Lung microvascular endothelial cell (primary cell): Measurements from ENCODE around the gene NLE1. TPM values are rescaled to one million over a fixed set of nuclear protein-coding genes. Genes with fewer than 3 reads are reported as not detected.
A peak's percentile ranks its signal among the peaks of the same experiment; 100 is the strongest.
"Not testable (repeated sequence)": the region's sequence is repeated elsewhere in the genome, so short reads cannot be mapped to it uniquely, and the experiment has no call there.

ENCODE experiments used
- DNase-seq, 2 donors: peaks; one replicate each; pipeline versions ENCODE4 v3.0.0 to v3.0.0-alpha.2; 2010; ENCODE audit warnings: low read depth in 2 of 2
- total RNA-seq: library from RNA; depleted of rRNA; stranded (reverse); fragments of >200 nt; gene quantifications from 2 replicates; pipeline ENCODE4 v1.2.1, GENCODE V29; 2014

The NLE1 gene
- total RNA-seq, 1 donor from 2014 or later, result 9.9 TPM

DNA sequence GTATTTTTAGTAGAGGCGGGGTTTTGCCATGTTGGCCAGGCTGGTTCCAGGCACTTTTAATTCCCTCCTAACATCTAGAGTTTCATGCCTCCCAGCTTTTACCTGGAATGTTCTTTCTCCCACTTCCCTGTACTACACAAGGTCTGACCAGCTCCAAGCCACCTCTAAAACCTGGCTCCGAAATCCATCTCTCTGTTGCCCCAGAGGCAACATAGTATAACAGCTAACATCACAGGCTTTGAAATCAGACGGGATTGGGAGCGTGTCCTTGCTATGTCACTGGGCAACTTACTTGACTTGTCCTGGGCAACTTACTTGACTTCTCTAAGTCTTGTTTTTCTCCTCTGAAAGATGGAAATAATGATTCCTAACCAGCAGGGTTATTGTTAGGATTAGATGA lies 20.7 kb upstream of the NLE1 start:
- DNase-seq, result no peak

DNA sequence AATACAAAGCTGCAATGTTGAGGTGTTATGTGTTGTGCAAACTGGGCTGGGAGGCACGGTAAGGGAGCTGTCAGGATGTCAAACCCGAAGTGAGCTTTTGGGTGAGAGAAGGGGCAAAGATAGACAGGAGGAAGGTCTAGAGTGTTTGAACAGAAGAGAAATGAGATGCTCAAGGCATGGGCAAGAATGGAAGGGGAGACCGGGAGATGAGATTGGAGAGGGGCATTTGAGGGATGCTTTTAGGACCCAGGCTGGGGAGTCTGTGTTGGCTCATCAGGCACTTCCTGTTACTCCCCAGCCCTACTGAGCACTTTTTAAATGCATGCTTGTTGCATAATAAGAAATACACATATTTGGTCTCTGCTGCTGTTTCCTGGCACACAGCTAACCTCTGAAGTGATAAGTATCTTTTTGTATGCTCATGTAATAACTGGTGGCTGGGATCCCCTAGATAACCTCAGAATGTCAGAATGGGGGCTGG lies 19.2 kb upstream of the NLE1 start:
- no peak for DNase-seq

- DNase-seq, result no peak
Measured at GRCh38 chr17:35160354-35161201, 18.5 kb upstream of the NLE1 start.

- no peak for DNase-seq
Measured at GRCh38 chr17:35159940-35160339, 17.8 kb upstream of the NLE1 start.

DNA sequence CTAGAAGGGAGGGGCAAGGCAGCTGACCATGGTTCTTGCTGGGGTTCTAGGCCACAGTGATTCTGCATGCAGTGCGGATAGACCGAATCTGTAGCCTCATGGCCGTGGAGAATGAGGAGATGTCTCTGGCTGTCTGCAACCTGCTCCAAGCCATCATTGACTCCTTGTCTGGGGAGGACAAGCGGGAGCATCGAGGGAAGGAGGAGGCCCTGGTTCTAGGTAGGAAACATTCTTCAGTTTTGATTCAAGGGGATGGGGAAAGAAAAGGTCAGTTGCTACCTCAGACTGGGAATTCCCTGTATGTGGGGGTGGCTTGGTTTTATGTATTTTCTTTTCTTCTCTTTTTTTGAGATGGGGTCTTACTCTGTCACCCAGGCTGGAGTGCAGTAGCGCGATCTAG lies 13.1 kb upstream of the NLE1 start:
- DNase-seq, result no peak

DNA sequence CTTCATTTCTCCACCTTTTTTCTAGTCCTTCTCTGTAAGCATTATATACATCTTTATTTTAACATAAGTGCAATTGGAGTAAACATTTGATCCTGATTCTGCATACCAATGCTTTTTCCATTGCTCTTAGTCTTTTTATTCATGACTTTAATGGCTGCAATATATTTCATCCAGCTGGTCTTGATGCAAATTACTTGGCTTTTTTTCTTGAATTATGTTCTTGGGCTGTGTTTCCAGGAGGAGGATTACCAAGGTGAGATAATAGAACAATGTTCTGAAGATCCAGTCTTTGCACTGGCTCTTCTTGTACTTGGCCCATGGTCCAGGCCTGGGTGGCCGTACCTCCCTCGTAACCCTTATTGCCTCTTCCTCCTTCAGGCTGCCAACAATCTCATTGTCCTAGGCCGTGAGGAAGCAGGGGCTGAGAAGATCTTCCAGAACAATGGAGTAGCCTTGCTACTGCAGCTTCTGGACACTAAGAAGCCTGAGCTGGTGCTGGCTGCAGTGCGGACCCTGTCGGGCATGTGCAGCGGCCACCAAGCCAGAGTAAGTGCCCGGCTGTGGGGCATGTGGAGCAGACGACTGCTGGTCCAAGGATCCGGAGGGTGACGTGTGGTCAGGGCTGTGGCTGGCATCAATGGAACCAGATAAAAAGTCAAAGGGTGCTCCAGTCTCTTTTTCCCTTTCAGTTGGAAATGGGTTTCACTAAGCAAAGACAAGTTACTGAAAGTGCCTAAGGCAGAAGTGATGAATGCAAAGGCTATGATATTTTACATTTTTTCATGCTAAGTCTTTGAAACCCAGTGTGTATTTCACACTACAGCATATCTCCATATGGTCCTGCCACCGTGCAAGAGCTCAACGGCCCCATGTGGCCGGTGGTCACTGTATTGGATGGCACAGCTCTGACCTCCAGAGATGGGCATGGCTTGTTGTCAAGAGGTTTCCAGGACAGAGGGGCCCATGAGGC lies 12.4 kb upstream of the NLE1 start:
- no peak for DNase-seq

GRCh38 chr17:35152421-35153140 lies 10.5 kb upstream of the NLE1 start:
- DNase-seq, result no peak

GRCh38 chr17:35151080-35151479 lies 9.0 kb upstream of the NLE1 start:
- DNase-seq, result not testable (repeated sequence)

DNA sequence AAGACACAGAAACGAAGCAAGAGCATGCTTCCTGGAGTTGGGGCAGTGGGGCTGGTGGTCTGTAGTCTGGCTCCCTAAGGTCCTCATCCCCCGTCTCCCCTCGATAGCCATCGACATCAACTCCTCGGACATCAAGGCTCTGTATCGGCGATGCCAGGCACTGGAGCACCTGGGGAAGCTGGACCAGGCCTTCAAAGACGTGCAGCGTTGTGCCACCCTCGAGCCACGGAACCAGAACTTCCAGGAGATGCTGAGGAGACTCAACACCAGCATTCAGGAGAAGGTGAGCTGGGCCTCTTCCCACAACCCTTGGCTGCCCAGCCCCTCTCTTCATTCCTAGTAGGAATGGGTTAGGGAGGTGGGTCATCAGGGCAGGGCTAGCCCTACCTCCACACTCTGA lies 7.8 kb upstream of the NLE1 start:
- no peak for DNase-seq

GRCh38 chr17:35148144-35148543 lies 6.0 kb upstream of the NLE1 start:
- no peak for DNase-seq

DNA sequence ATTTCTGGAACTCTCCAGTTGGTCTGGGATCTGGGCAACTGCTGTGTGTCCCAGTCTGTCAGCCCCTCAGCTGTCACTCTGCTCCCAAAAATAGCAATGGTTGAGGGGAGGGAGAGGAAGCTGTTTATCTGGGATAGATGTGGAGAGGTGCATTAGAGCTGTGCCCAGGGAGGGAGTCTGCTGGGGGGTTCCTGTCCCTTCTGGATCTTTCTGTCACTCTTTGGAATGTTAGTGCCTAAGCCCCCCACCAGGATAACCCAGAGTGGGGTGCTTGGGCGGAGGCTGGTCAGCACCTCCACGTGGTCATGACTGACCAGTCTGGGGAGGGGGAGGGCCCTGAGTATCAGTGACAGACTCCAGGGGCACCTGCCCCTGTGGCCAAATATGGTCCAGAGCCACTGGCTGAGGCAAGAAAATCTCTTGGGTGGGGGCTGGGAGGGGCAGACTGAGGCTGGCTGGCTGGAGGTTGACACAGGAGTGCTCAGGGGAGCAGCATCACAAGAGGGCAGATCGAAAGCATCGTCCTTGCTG lies 5.3 kb upstream of the NLE1 start, which contains the start of gene UNC45B:
UNC45B (plus strand) TSS at position 443 of the 531 bp plus-strand sequence. CDS start 447 bp downstream, outside the sequence.
- DNase-seq, result no peak

DNA sequence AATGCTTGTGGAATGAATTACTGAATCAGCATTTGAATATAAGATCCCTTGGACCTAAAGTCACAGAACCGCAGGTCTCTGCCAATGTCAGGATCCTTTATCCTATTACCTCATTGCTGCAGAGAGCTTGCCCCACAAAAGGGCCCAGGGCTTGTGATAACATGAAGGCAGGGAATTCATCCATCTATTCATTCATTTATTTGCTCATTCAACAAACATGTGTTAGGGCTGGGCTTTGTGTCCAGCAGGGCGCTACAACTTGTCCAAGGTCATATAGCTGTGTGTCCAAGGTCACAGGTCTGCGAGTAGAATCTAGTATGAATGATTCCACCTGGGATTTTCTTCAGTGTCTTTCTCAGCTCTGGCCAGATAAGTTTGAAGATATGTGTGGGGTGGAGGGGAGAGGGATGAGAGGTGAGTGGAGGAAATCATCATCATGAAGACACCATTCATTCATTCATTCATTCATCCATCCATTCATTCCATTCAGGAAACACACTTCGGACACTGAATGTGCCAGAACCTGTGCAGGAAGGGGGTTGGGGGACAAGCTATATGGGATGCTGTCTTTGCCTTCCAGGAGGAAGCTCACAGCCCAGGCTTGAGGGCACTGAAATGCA lies 4.2 kb upstream of the NLE1 start:
- DNase-seq, result no peak

DNA sequence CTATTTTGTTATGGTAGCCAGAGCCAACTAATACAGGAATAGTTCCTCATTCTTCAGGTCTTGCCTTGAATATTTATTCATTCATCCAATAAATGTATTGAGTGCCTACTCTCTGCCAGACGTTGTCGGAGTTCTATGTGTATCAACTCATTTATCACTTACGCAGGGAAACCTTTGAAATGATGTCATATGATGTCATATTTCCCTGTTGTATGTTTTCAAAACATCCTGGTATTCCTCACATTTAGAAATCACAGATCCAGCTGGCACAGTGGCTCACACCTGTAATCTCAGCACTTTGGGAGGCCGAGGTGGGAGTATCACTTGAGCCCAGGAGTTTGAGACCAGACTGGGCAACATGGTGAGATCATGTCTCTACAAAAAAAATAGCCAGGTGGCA lies 2.7 kb upstream of the NLE1 start:
- no peak for DNase-seq

DNA sequence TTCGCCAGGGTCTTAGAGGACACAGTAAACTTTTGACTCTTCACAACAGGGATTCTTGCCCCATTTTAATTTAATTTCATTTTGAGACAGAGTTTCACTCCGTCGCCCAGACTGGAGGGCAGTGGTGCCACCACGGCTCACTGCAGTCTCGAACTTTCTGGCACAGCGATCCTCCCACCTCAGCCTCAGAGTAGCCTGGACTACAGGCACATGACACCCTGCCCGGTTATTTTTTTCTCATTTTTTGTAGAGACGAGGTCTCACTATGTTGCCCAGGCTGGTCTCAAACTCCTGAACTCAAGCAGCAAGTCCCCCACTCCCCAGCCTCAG lies 329 bp upstream of the NLE1 start:
- no peak for DNase-seq

GRCh38 chr17:35138218-35138617 lies 3.9 kb downstream of the NLE1 start:
- no peak for DNase-seq

DNA sequence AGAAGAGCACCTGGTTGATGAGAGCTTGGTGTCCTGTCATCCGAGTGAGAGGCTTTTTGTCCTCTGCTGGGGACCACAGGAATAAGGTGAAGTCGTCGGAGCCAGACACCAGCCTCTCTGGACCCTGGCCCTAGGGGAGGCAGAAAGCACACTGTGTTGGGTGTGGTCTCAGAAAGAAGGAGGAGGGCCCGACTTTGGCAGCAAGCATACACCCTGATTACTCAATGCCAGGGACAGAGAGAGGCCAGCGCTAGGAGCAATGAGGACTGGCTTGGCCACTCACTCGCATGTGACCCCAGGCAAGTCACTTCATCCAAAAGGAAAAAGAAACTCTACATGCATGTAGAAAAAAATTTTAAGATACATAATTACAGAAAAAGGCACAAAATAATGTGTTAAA lies 6.8 kb downstream of the NLE1 start:
- no peak for DNase-seq

DNA sequence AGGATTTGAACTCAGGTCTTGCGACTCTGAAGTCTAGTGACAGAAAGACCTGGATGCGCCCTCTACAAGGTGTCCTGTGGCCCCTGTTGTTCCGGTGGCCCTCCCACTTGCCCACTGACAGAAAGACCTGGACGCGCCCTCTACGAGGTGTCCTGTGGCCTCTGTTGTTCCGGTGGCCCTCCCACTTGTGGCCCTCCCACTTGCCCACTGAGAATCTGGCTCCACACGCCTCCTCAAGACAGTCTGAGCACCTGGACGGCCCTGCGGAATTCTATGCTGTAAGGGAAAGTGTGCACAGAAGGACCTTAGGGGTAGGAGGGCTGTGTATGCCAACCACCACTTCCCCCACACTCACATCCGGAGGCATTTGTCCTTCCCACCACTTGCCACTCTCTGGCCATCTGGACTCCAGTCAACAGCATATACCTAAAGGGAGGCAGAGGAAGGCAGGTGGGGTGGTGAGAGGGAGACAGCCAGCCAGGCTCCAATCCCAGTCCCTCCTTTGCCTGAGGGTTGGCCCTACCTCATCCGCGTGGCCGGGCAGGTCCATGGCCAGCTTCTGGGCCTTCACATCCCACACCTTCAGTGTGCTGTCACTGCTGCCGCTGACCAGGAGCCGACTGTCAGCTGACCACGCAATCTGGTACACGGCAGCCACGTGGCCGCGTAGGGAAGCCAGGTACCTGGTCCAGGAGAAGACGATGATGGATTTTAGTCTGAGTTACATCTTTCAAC lies 9.1 kb downstream of the NLE1 start:
- DNase-seq, result no peak

DNA sequence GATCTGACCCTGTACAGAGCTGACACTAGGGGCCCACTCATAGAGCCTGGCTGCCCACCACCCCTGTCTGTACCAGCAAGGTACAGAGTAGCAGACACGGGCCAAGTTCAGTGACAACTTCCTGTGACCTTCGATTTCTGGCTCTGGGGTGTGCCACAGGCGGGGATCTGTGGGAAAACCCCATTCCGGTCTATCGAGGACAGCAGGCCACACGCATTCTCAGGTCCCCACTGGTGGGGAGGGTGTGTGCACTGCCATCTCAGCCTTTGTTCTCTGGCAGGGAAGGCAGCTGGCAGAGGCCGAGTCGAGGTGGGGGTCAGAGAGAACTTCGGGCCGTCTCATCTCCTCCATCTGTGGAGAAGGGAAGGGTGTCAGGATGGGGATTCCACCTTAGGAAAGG lies 10.0 kb downstream of the NLE1 start:
- no peak for DNase-seq

GRCh38 chr17:35130392-35130791 lies 11.7 kb downstream of the NLE1 start:
- DNase-seq, result no peak

DNA sequence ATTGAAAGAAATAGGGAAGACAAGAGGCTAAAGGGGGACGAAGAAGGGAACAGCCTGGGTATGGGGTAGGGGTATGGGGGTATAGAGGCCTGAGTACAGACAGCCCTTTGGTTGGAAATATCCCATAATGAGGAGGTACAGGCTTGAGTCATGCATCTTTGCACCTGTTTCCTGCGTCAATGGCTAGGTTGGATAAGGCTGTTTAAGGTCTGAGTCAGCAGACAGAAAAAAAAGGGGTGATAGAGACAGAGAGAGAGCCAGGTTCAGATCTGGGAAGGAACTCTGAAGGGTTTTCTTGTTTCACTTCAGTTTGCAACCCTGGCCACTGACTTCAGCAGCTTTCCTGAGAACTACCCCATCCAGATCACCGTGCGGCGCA lies 12.1 kb downstream of the NLE1 start:
- DNase-seq, result peak in 1 of 2 donors; percentile 37
